Activated T-helper 9 cell treated with anti-CD3 and anti-CD28 coated beads, Interleukin-2, amount 50 U/mL, for 16 hours (primary cell): ENCODE measurements around the gene DIP2C.

Source experiments
- DNase-seq: peaks from one replicate; pipeline ENCODE4 v3.0.0-alpha.2; 2020; ENCODE audit warnings: low read depth

The DIP2C gene

DNA sequence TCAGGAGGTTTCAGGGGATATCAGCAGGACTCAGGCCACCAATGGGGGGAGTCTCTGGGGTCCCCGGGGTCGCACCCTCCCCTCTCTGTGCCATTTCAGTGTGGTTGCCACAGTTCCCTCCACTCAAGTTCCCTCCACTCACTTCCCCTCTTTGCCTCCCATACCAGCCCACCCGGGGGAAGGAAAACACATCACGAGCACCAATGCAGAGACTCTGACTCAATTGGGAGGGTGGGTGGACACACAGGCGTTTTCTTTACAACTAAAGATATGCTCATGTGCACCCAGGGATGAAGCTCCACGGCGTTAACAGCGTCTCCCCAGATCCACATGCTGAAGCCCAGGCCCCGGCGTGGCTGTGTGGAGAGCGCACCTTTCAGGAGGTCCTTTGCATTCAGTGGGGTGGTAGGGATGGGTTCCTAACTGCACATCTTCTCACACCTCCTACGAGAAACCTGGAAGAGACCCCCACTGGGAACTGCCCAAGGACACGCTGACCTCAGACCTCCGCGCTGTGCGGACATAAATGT, 300.1 kb downstream of the DIP2C start:
- DNase-seq, result no peak

DNA sequence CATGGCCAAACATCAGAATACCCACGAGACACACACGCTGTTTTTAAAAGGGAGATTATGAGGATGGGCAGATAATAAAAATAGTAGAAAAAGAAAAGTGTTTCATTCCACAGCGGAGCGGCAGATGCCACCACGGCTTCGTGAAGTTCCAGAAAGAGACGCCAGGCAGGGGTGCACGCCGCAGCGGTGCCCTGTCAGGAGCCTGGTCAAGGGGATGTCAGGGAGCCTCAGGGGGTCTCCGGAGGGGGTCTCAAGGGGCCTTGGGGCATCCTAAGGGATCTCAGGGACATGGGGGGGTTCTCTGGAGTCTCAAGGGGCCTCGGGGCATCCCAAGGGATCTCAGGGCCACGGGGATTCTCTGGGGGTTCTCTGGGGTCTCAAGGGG, 300.8 kb downstream of the DIP2C start:
- DNase-seq, result no peak

- DNase-seq, result no peak
Observed at GRCh38 chr10:387909-388660, 301.4 kb downstream of the DIP2C start.

GRCh38 chr10:387593-387891, 301.9 kb downstream of the DIP2C start:
- no peak for DNase-seq

DNA sequence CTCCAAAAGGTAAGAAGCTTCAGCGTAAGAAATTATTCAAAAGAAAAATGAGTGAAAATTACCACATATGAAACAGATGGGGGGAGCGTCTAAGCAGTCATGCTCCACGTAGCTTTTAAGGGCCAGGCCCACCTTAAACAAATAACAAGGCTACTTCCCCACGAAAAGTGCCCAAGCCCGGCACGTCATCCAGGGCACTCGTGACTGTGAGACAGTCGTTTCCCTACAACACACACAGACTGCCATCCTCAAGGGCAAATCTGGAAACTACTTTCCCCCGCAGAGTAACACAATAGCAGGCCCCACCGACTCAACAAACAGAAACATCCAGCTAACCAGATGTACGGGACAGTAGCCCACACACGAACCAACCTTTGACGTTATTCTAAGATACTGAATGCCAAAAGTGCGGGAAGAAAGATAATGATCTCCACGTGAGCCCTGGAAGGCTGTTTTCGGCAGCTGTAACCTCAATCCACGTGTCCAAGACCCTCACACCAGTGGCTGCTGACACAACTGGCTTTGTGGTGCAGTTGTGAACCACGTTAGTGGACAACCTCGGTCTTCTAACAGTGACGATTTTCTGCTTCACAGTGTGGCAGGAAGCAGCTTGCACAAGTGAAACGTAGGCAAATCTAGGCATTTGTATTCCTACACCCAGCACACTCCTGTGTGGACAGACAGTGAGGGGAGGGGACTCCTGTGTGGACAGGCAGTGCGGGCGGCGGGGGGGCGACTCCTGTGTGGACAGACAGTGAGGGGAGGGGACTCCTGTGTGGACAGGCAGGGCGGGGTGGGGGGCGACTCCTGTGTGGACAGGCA, 302.5 kb downstream of the DIP2C start:
- no peak for DNase-seq

- DNase-seq, result no peak
Observed at GRCh38 chr10:385571-386300, 303.7 kb downstream of the DIP2C start.

GRCh38 chr10:384538-385305, 304.7 kb downstream of the DIP2C start:
- no peak for DNase-seq

DNA sequence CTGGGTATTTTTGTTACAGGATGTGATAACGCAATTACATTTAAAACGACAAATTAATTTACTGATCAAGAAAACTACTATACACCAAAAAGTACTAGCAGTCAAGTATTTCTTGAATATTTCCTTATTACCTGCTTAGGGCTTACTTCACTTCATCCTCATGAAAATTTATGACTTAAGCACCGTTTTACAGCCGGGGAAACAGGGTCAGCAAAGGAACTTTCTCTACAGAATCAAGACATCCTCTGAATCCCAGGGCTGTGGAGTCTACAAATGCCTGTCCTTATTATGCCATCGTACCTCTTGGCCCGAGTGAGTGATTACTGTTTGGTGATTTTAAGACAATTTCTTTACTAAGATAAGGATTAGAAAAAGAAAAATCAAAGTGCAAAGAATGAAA, 305.9 kb downstream of the DIP2C start:
- DNase-seq, result no peak

DNA sequence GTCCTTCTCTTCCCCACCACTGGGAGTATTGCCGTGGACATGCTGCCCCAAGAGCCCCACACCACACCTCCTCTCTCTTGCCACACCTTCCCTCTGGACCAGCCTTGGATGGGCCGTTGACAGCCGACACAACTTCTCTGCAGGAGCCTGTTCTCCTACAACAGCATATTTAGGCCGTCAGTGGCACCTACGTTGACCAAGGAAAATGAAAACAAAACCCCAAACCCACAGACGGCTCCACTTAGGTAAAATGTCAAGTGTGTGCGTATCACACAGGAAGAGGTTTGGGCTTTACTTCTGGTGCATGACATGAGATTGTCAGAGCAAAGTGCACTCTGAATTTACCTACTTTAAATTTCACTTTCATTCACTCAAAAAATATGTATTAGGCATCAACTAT, 307.7 kb downstream of the DIP2C start:
- no peak for DNase-seq

- no peak for DNase-seq
Observed at GRCh38 chr10:381346-381745, 308.1 kb downstream of the DIP2C start.

GRCh38 chr10:380313-380940, 309.0 kb downstream of the DIP2C start:
- no peak for DNase-seq

- no peak for DNase-seq
Observed at GRCh38 chr10:378930-379704, 310.4 kb downstream of the DIP2C start.

DNA sequence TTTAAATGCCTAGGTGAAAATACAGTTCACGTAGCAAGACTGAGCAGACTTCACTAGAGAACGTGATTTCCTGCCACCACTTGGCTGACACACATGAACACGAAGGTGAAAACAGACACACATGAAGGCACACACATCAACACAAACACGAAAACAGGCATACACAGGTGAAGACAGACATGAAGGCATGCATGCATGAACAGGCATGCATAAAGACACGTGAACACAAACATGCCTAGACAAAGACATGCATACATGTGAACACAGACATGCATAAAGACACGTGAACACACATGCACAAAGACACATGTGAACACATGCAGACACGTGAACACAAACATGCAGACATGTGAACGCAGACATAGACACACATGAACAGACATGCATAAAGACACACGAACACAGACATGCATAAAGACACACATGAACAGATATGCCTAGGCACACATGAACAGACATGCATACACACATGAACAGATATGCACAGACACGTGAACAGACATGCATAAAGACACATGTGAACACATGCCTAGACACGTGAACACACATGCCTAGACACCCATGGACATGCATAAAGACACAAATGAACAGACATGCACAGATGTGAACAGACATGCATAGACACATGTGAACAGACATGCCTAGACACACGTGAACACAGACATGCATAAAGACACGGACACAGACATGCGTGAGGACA, 311.1 kb downstream of the DIP2C start:
- no peak for DNase-seq

DNA sequence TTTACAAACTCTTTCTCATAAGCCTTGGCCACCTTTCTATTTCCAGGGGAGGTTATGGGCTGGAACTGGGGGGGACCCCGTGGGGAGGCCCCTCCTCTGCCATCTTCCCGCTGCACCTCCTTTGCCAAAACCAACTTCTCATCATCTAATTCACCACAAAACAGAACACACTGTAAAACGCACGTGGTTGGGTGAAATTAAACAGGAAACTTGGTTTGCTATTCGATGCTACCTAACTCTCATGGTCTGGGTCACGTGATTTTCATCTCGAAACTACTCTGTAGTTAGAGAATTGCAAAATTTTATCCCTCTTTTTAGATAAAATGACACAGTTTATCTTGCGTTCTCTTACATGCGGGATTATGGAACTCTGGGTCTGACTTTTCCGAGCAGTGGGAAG, 312.2 kb downstream of the DIP2C start:
- DNase-seq, result no peak

- no peak for DNase-seq
Observed at GRCh38 chr10:375815-376505, 313.5 kb downstream of the DIP2C start.

DNA sequence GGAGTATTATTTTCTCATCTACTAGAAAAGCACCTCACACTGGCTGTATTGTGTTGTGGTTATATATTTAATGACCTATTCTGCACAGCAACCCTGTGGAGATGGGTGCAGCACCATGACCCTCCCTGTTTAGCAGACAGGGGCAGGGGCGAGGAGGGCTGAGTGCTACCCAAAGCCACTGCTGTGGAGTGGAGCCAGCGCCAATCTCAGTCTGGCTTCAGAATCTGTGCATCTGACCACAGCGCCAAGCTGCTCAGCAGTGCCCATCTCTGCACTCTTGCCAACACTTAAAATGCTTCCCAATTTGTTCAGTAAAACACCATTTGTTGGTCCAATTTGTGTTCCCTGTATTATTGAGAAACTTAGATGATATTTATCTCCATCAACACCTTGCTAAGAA, 315.1 kb downstream of the DIP2C start:
- DNase-seq, result no peak

- DNase-seq, result no peak
Observed at GRCh38 chr10:373526-374309, 315.8 kb downstream of the DIP2C start.

DNA sequence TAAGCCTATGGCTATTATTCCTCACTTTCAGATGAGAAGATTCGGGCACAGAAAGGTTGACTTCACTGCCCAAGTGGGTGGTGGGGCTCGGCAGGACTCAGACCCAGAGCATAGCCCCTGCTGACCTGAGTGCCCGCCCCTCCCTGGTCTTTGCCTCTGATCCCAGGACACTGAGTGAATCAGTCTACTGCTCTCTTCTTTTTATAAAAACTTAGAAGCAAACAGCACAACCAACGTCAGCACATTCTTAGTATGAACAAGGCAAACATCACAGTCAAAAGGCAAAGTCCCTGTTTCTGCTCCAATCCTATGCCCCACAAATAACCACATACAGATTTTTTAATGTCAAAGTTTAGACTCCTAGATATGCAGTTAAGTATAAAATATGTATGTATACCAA, 316.5 kb downstream of the DIP2C start:
- no peak for DNase-seq

DNA sequence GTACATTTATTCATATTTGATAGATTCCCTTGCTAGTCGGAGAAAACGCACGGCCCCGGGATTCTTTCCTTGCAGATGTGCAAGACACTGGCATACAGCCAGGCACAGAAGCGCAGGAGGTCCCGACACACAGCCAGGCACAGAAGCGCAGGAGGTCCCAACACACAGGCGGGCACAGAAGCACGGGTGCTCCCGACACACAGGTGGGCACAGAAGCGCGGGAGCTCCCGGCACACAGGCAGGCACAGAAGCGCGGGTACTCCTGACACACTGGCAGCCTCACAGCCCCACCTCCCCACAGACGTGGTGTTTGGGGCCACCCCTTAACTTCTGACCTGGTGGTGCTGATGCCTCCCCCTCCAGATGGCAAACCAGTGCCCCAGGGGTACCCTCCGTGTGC, 316.9 kb downstream of the DIP2C start:
- no peak for DNase-seq
